Measurements from ENCODE around the gene REV3L.

GRCh38 chr6:111478064-111478476 lies 4.9 kb downstream of the REV3L start:
- TF ChIP-seq CTCF (IDR thresholded peaks at IDR 0.05), result no peak
- TF ChIP-seq EP300 (IDR thresholded peaks at IDR 0.05; ENCODE audit: borderline replicate concordance in 1 of 2, low read depth in 1 of 2, low read length in 1 of 2), result peak in 1 of 2 experiments; percentile 44; a peak in 1 of 4 replicates
- TF ChIP-seq SIN3A (IDR thresholded peaks at IDR 0.05; ENCODE audit: borderline replicate concordance, low read depth, low read length), result no peak
- no peak for TF ChIP-seq REST (IDR thresholded peaks at IDR 0.05; ENCODE audit: low read depth, low read length)
